OCI-LY1 (cell line): ENCODE data around the gene CPPED1.

Source experiments
- EZH2 ChIP-seq: fragments of 200-600 bp; sonication (generic), shearing (Covaris generic); IDR thresholded peaks from 2 replicates; pipeline ENCODE4 v1.8.0; 2017; ENCODE audit warnings: borderline replicate concordance, mixed run types, mild to moderate bottlenecking, antibody characterized with exemption, low read length, moderate library complexity, mixed read lengths
- TF ChIP-seq, protein P1 (sequence below): fragments of 200-600 bp; sonication (generic), shearing (Covaris generic); IDR thresholded peaks from 2 replicates; pipeline ENCODE4 v1.5.1; 2017; ENCODE audit warnings: mild to moderate bottlenecking, antibody characterized with exemption, low read length, moderate library complexity, mixed read lengths

DNA sequence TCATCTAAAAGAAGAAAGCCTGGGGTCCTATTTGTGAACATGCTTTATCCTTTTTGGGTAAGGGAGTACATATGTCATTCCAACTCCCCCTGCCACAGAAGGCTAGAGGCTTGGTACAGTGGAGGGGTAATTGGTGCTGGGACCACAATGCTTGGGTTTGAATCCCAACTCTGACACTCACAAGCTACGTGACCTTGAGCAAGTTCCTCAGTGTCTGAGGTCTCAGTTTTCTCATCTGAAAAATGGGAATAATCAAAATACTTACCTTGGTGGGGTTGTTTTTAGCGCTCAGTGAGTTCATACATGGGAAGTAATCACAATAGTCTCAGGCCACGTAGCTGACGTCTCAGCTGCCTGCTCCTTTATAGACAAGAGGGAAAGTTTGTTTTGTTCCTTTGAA is 150.8 kb downstream of the CPPED1 start:
- TF ChIP-seq, protein P1, sequence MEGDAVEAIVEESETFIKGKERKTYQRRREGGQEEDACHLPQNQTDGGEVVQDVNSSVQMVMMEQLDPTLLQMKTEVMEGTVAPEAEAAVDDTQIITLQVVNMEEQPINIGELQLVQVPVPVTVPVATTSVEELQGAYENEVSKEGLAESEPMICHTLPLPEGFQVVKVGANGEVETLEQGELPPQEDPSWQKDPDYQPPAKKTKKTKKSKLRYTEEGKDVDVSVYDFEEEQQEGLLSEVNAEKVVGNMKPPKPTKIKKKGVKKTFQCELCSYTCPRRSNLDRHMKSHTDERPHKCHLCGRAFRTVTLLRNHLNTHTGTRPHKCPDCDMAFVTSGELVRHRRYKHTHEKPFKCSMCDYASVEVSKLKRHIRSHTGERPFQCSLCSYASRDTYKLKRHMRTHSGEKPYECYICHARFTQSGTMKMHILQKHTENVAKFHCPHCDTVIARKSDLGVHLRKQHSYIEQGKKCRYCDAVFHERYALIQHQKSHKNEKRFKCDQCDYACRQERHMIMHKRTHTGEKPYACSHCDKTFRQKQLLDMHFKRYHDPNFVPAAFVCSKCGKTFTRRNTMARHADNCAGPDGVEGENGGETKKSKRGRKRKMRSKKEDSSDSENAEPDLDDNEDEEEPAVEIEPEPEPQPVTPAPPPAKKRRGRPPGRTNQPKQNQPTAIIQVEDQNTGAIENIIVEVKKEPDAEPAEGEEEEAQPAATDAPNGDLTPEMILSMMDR: no peak
- TF ChIP-seq EZH2: no peak
